Activated CD8-positive, alpha-beta T cell treated with anti-CD3 and anti-CD28 coated beads for 36 hours (primary cell): ENCODE results near the gene SIK3. TPM values are rescaled to one million over a fixed set of nuclear protein-coding genes. Genes with fewer than 3 reads are reported as not detected.

Source experiments
- ATAC-seq: fragments of 200-7000 bp; cut with Tn5 transposase; one replicate; pipeline ENCODE4 v1.10.0; 2021; ENCODE audit warnings: mild to moderate bottlenecking, moderate library complexity
- CTCF ChIA-PET: fragments of 350-600 bp; sonication (Branson Sonifier 250); formaldehyde crosslinking; loops from one replicate; lab custom pipeline; 2021; ENCODE audit warnings: antibody characterized with exemption; lab: Charles Lee
- POLR2A ChIA-PET: fragments of 350-600 bp; sonication (Branson Sonifier 250); formaldehyde crosslinking; loops from one replicate; lab custom pipeline; 2021; ENCODE audit warnings: antibody characterized with exemption; lab: Charles Lee
- DNase-seq: peaks from one replicate; pipeline ENCODE4 v3.0.0-alpha.2; 2020
- H3K27ac Mint-ChIP-seq: one replicate; pipeline ENCODE4 v1.8.0; 2021; ENCODE audit warnings: mild to moderate bottlenecking, mixed read lengths
- H3K27me3 Mint-ChIP-seq: one replicate; pipeline ENCODE4 v1.8.0; 2021; ENCODE audit warnings: mixed read lengths
- H3K36me3 Mint-ChIP-seq: one replicate; pipeline ENCODE4 v1.8.0; 2021; ENCODE audit warnings: low read depth, mixed read lengths
- H3K4me1 Mint-ChIP-seq: one replicate; pipeline ENCODE4 v1.8.0; 2021; ENCODE audit warnings: low read depth, mixed read lengths
- H3K4me3 Mint-ChIP-seq: one replicate; pipeline ENCODE4 v1.8.0; 2021; ENCODE audit warnings: mild to moderate bottlenecking, moderate library complexity, mixed read lengths
- H3K9me3 Mint-ChIP-seq: one replicate; pipeline ENCODE4 v1.8.0; 2021; ENCODE audit warnings: mixed read lengths
- CTCF ChIP-seq: fragments of 200-600 bp; IDR thresholded peaks from one replicate; pipeline ENCODE4 v1.8.0; 2022; ENCODE audit warnings: antibody characterized with exemption, mild to moderate bottlenecking
- intact Hi-C: fragments of 100-400 bp; cut with micrococcal nuclease; formaldehyde crosslinking; loops from one replicate; pipeline ENCODE4 v1.10.0; 2022
- total RNA-seq, 2 experiments: library from RNA; stranded (reverse); gene quantifications; one replicate each; pipeline ENCODE4 v1.2.3, GENCODE V29; 2021

SIK3 gene
- total RNA-seq, 2 experiments from 2014 or later = 18.7 to 24.1 TPM

- ATAC-seq (peak; percentile 76), DNase-seq (peak; percentile 32)
- Mint-ChIP-seq H3K9me3 (no peaks in the 10 kb centered on the region), H3K36me3 (peaks cover 4% of the 10 kb centered on the region), H3K4me1 (peaks cover 57% of the 10 kb centered on the region), H3K4me3 (peak overlapping the region; percentile 53), H3K27ac (peak overlapping the region; percentile 82), H3K27me3 (no peaks in the 10 kb centered on the region)
- ChIA-PET CTCF (interaction anchor here (0.7 to 1.8 kb wide), 8 partner anchors 9 to 202 kb away, joined by 3 to 4 read pairs (median 3); partner anchors contain the start of gene APOA5), POLR2A (interaction anchor here (0.6 to 1.4 kb wide), 4 partner anchors 10 to 180 kb away, joined by 3 to 7 read pairs (median 3); no protein-coding TSS in a partner anchor)
- intact Hi-C loops = no loop called here
- no peak for TF ChIP-seq CTCF
These were observed 104.6 kb downstream of the SIK3 start for GRCh38 chr11:116993599-116993998.

DNA sequence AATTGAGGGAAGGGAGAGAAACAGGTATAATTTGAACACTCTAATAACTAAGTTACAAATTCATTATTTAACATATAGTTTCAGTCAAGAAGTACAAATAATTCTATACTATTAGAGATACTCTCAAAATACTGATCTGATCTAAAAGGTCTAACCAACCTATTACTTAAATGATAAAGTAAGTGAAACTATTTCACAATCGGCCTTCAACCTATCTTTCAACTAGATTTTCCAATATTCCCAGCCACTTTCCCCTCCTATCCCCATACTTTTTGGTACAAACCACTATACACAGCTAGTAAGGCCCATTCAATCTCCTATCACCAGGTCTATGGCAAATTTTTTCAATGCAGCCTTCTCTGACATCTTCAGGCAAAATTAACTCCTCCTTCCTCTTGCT lies 106.7 kb downstream of the SIK3 start:
- Mint-ChIP-seq H3K27ac (no peak overlapping the region), H3K27me3 (no peaks in the 10 kb centered on the region), H3K9me3 (no peaks in the 10 kb centered on the region), H3K4me3 (no peak overlapping the region), H3K4me1 (peaks cover 68% of the 10 kb centered on the region), H3K36me3 (peaks cover 4% of the 10 kb centered on the region)
- TF ChIP-seq CTCF = no peak
- intact Hi-C loops = no loop called here
- DNase-seq = no peak
- no peak for ATAC-seq
- CTCF ChIA-PET = no interaction called here
- POLR2A ChIA-PET = interaction anchor here (0.9 kb wide), 1 partner anchor 56 kb away, joined by 3 read pairs; no protein-coding TSS in a partner anchor

GRCh38 chr11:116990811-116991210 lies 107.4 kb downstream of the SIK3 start:
- Mint-ChIP-seq H3K27me3 (no peaks in the 10 kb centered on the region), H3K4me1 (peaks cover 75% of the 10 kb centered on the region), H3K9me3 (no peaks in the 10 kb centered on the region), H3K4me3 (no peak overlapping the region), H3K27ac (no peak overlapping the region), H3K36me3 (peaks cover 4% of the 10 kb centered on the region)
- TF ChIP-seq CTCF = no peak
- intact Hi-C loops = no loop called here
- ATAC-seq (no peak), DNase-seq (no peak)
- CTCF ChIA-PET = interaction anchor here (1.5 kb wide), 1 partner anchor 115 kb away, joined by 5 read pairs; no protein-coding TSS in a partner anchor
- POLR2A ChIA-PET = interaction anchor here (0.8 kb wide), 1 partner anchor 26 kb away, joined by 3 read pairs; no protein-coding TSS in a partner anchor

DNA sequence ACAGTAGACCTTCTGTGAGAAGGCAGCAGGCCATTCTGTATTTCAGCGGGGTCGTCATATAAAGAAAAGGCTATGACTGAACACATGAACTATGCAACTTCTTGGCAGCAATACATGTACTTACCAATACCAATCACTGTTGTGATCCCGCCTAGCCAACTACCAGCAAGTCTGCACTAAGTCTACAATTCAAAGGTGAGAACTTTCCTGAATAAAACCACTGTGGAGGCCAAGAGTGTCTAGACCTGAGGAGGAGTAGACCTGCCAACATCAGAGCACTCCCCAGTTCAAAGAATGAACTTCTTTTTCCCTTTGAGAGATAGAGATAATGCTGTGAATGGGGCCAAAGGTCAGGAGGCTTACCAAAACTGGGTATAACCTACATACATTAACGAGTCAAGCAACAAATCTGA lies 108.2 kb downstream of the SIK3 start:
- Mint-ChIP-seq H3K36me3 (peaks cover 4% of the 10 kb centered on the region), H3K4me1 (peaks cover 78% of the 10 kb centered on the region), H3K27me3 (no peaks in the 10 kb centered on the region), H3K4me3 (no peak overlapping the region), H3K9me3 (no peaks in the 10 kb centered on the region), H3K27ac (no peak overlapping the region)
- TF ChIP-seq CTCF = no peak
- DNase-seq (no peak), ATAC-seq (no peak)
- ChIA-PET POLR2A (no interaction called here), CTCF (interaction anchor here (1.1 to 1.5 kb wide), 2 partner anchors 15 to 116 kb away, joined by 4 to 5 read pairs; no protein-coding TSS in a partner anchor)
- intact Hi-C loops = no loop called here

GRCh38 chr11:116989184-116989583 lies 109.0 kb downstream of the SIK3 start:
- CTCF ChIA-PET = interaction anchor here (1.1 kb wide), 1 partner anchor 16 kb away, joined by 4 read pairs; no protein-coding TSS in a partner anchor
- H3K27ac Mint-ChIP-seq = no peak overlapping the region
- intact Hi-C loops = loop anchor here (5.0 kb wide), 1 partner anchor 33 kb away; no protein-coding TSS in a partner anchor

More at GRCh38 chr11:116989184-116989583, 109.0 kb downstream of the SIK3 start:
- peaks cover 4% of the 10 kb centered on the region for H3K36me3 Mint-ChIP-seq
- POLR2A ChIA-PET = interaction anchor here (1.2 kb wide), 1 partner anchor 31 kb away, joined by 3 read pairs; no protein-coding TSS in a partner anchor
- TF ChIP-seq CTCF = no peak
- no peaks in the 10 kb centered on the region for H3K9me3 Mint-ChIP-seq
- peaks cover 80% of the 10 kb centered on the region for H3K4me1 Mint-ChIP-seq
- ATAC-seq (no peak), DNase-seq (no peak)
- no peaks in the 10 kb centered on the region for H3K27me3 Mint-ChIP-seq
- H3K4me3 Mint-ChIP-seq = no peak overlapping the region
